HG02852 (cell line): ENCODE data around the gene LGMN.

Source experiments
- ATAC-seq: cut with Tn5 transposase; IDR thresholded peaks from one replicate; pipeline ENCODE4 v1.9.1; 2021; ENCODE audit warnings: mild to moderate bottlenecking, moderate library complexity; ENCODE audit not compliant: unreplicated experiment

The LGMN gene

GRCh38 chr14:92656306-92657081 lies 91.9 kb downstream of the LGMN start:
- ATAC-seq: no peak

DNA sequence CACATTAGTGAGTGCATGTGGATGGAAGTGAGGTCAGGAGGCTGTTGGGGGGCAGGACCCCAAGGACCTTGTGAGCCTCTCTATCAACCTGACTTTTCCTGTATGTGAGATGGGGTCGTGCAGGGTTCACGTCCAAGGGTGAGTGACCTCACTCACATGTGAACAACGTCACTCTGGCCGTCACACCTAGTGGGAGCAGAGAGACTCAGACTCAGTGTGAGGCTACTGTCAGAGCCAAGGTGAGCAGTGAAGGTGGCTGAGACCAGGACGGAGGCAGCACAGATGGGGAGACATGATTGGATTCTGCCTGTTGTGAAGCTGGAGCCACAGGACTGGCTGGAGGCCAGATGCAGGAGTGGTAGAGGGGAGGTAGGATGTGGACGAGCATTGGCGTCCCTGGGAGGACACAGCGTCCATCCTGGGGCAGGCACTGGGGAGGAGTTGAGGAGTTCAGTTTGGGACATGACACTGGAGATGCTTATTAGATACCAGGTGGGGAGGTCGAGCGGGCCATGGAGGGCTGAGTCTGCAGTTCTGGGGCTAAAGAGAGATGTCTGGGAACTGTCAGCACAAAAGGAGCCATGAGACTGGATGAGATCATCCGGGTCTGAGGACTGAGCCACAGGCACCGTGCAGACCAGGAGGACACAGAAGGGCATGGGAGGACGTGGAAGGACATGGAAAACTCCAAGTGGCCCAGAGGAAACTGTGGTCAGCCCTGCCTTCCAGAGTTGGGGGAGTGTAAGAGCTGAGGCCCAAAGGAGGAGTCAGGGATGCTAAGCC lies 92.8 kb downstream of the LGMN start:
- no peak for ATAC-seq

DNA sequence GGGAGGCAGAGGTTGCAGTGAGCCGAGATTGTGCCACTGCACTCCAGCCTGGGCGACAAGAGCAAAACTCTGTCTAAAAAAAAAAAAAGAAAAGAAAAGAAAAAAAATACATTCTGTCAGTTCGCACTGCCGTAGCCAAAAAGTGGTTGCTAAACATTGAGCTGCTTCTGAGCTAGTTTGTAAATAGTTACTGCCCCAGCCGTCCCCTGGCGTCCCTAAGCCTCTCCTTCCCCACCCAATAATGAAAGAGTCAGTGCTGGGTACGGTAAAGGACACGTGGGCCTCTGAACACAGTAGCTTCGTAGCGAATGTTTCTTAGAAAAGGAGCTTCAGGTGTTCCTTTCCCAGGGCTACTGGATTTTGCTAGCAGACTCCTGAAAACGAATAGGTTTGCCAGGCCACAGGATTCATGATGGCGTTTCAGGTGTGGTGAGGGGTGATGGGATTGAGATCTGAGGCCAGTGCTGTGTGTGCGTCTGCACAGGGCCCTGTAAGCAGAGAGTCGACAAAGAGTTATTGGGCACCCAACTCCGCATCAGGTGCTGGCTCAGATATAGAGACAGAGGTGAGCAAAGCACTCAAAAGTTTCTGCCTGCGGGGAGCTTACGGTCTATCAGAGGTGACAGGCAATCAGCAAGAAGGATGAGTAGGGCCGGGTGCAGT lies 94.1 kb downstream of the LGMN start:
- no peak for ATAC-seq
